GM12878 (cell line): ENCODE results near the gene TSSK2. TPM values are rescaled to one million over a fixed set of nuclear protein-coding genes. Genes with fewer than 3 reads are reported as not detected.

Experiments
- ATAC-seq: fragments of 200-7000 bp; cut with Tn5 transposase; 3 replicates; pipeline ENCODE4 v1.9.1; 2020; ENCODE audit warnings: mild to moderate bottlenecking, moderate library complexity
- BruUV-seq: library from RNA; stranded (reverse); fragments of 400-500 nt; replicated peaks from 2 replicates; lab custom pipeline; 2021; lab: Mats Ljungman, UMichigan
- CTCF ChIA-PET: fragments of 300-600 bp; sonication (Branson Sonifier 250); formaldehyde crosslinking; extraction: SDS; loops from one replicate; lab custom pipeline; 2021; ENCODE audit warnings: inconsistent platforms; lab: Yijun Ruan, JAX
- POLR2A ChIA-PET: fragments of 350-600 bp; formaldehyde crosslinking; extraction: SDS; loops from one replicate; lab custom pipeline; 2021; ENCODE audit warnings: inconsistent platforms; lab: Charles Lee
- RAD21 ChIA-PET: fragments of 300-600 bp; sonication (Branson Sonifier 250); formaldehyde crosslinking; loops from one replicate; lab custom pipeline; 2023; ENCODE audit warnings: antibody characterized with exemption; ENCODE audit not compliant: unreplicated experiment; lab: Charles Lee
- SMC1A ChIA-PET: fragments of 300-600 bp; sonication (Branson Sonifier 250); formaldehyde crosslinking; loops from one replicate; lab custom pipeline; 2023; ENCODE audit not compliant: unreplicated experiment, uncharacterized antibody; lab: Charles Lee
- DNase-seq: peaks from one replicate; pipeline ENCODE4 v3.0.0-alpha.2; 2011; ENCODE audit warnings: low read depth, low spot score
- FAIRE-seq: peaks from 3 replicates; lab custom pipeline; 2011; peaks lifted over from hg19 to GRCh38; lab: Jason Lieb, UNC
- H2AFZ ChIP-seq: 2 replicates; pipeline ENCODE4 v1.6.0; 2011; ENCODE audit warnings: low read depth, low read length, control low read depth; ENCODE audit not compliant: control insufficient read depth
- H3K27ac ChIP-seq: 2 replicates; pipeline ENCODE4 v1.5.1; 2011; ENCODE audit warnings: control low read depth; ENCODE audit not compliant: control insufficient read depth, insufficient read depth
- H3K27me3 ChIP-seq, 2 experiments: replicated peaks in 1 of 2; 2 replicates each; pipeline versions ENCODE4 v1.6.0 to v1.6.1; 2011; ENCODE audit warnings: low read length in 1 of 2; ENCODE audit not compliant: control insufficient read depth in 2 of 2, insufficient read depth in 2 of 2
- H3K36me3 ChIP-seq, 2 experiments: 2 replicates each; pipeline ENCODE4 v1.5.1; 2011; ENCODE audit warnings: low read length in 1 of 2; ENCODE audit not compliant: control insufficient read depth in 2 of 2, insufficient read depth in 2 of 2
- H3K4me1 ChIP-seq: 2 replicates; pipeline ENCODE4 v1.6.1; 2011; ENCODE audit warnings: mild to moderate bottlenecking, low read length, moderate library complexity, mixed read lengths; ENCODE audit not compliant: control insufficient read depth, insufficient read depth
- H3K4me2 ChIP-seq: 2 replicates; pipeline ENCODE4 v1.6.0; 2011; ENCODE audit warnings: control low read depth; ENCODE audit not compliant: control insufficient read depth, insufficient read depth
- H3K4me3 ChIP-seq: fragments of 200-600 bp; sonication (generic); 2 replicates; pipeline ENCODE4 v1.5.1; 2016
- H3K79me2 ChIP-seq: 2 replicates; pipeline ENCODE4 v1.6.0; 2011; ENCODE audit warnings: low read length; ENCODE audit not compliant: control insufficient read depth, insufficient read depth
- H3K9ac ChIP-seq: 2 replicates; pipeline ENCODE4 v1.8.0; 2011; ENCODE audit warnings: low read length, control low read depth, mixed read lengths; ENCODE audit not compliant: control insufficient read depth, insufficient read depth
- H3K9me3 ChIP-seq: replicated peaks from 3 replicates; pipeline ENCODE4 v1.5.1; 2011; ENCODE audit warnings: mild to moderate bottlenecking, low read length; ENCODE audit not compliant: control insufficient read depth, insufficient read depth
- H4K20me1 ChIP-seq: 2 replicates; pipeline ENCODE4 v1.6.0; 2011; ENCODE audit not compliant: control insufficient read depth, insufficient read depth
- BRCA1 ChIP-seq: IDR thresholded peaks from 2 replicates; pipeline ENCODE4 v1.6.1; 2011; ENCODE audit warnings: low read depth, low read length, improper control_type of control experiment
- EED ChIP-seq: sonication (generic); IDR thresholded peaks from 2 replicates; pipeline ENCODE4 v1.6.1; 2016; ENCODE audit warnings: antibody characterized with exemption, low read depth
- KDM1A ChIP-seq: fragments of 200-600 bp; sonication (generic); IDR thresholded peaks from 2 replicates; pipeline ENCODE4 v1.6.1; 2016; ENCODE audit warnings: borderline replicate concordance
- KLF5 ChIP-seq: fragments of 450-650 bp; IDR thresholded peaks from 2 replicates; pipeline ENCODE4 v1.6.1; 2014; ENCODE audit warnings: mild to moderate bottlenecking; ENCODE audit not compliant: partially characterized antibody
- LARP7 ChIP-seq: fragments of 450-650 bp; IDR thresholded peaks from 2 replicates; pipeline ENCODE4 v1.6.1; 2017; ENCODE audit warnings: mild to moderate bottlenecking
- MEF2A ChIP-seq: IDR thresholded peaks from 2 replicates; pipeline ENCODE4 v1.6.1; 2011; ENCODE audit warnings: low read depth, mild to moderate bottlenecking, low read length, moderate library complexity; ENCODE audit not compliant: insufficient read depth
- PML ChIP-seq: IDR thresholded peaks from 2 replicates; pipeline ENCODE4 v1.6.1; 2012; ENCODE audit warnings: low read length, inconsistent platforms
- POLR2AphosphoS2 ChIP-seq: IDR thresholded peaks from 2 replicates; pipeline ENCODE4 v1.6.1; 2011; ENCODE audit warnings: low read depth, mild to moderate bottlenecking, low read length, improper control_type of control experiment, moderate library complexity
- SIX5 ChIP-seq: IDR thresholded peaks from 2 replicates; pipeline ENCODE4 v1.6.1; 2011; ENCODE audit warnings: mild to moderate bottlenecking, low read depth, low read length, moderate library complexity; ENCODE audit not compliant: severe bottlenecking
- SRF ChIP-seq, 2 experiments: IDR thresholded peaks; 2 replicates each; pipeline ENCODE4 v1.6.1; 2011; ENCODE audit warnings: low read depth in 2 of 2, low read length in 2 of 2, mild to moderate bottlenecking in 1 of 2, moderate library complexity in 1 of 2
- TARDBP ChIP-seq: IDR thresholded peaks from 2 replicates; pipeline ENCODE4 v1.6.1; 2016; ENCODE audit warnings: borderline replicate concordance
- YY1 ChIP-seq: IDR thresholded peaks from 2 replicates; pipeline ENCODE4 v1.6.1; 2011; ENCODE audit warnings: low read depth, mild to moderate bottlenecking, low read length
- WGBS: methylation state at CpG from one replicate; pipeline ENCODE4 v1.1.6; 2016; ENCODE audit warnings: low lambda C conversion rate; ENCODE audit not compliant: insufficient replicate concordance, insufficient coverage; ENCODE audit errors: missing lambda C conversion rate; 5-methylcytosine and 5-hydroxymethylcytosine counted together
- in situ Hi-C: fragments of 300-500 bp; cut with MboI; formaldehyde crosslinking; loops from 9 replicates; pipeline ENCODE4 v1.14.3; 2018; ENCODE audit warnings: mixed read lengths
- intact Hi-C: fragments of 100-400 bp; cut with micrococcal nuclease; formaldehyde crosslinking; loops from one replicate; pipeline ENCODE4 v1.14.2; 2022; ENCODE audit not compliant: unreplicated experiment
- polyA plus RNA-seq, 11 experiments: library from polyadenylated mRNA; depleted of rRNA in 4 of 11; unstranded in 6 of 11; stranded (reverse) in 5 of 11; fragments of >200 nt; fragmentation: Nextera tagmentation in 4 of 11; fragmentation: Illumina TruSeq in 1 of 11; extraction: Ambion mirVana in 4 of 11; extraction: Trizol in 1 of 11; gene quantifications; 1 replicate in 1 of 11; 2 replicates in 10 of 11; pipeline versions ENCODE4 v1.2.1 to v1.2.3, GENCODE V29; 2011 to 2016; ENCODE audit warnings: inconsistent platforms in 2 of 11, missing spikeins in 2 of 11, low read depth in 1 of 11
- total RNA-seq, 4 experiments: library from RNA; depleted of rRNA in 3 of 4; stranded (reverse); fragments of >200 nt in 3 of 4; fragmentation: Illumina TruSeq in 1 of 4; extraction: Trizol in 1 of 4; gene quantifications; 2 replicates each; pipeline versions ENCODE4 v1.2.1 to v1.2.3, GENCODE V29; 2013 to 2021
- TF ChIP-seq, protein P1 (sequence below): fragments of 450-650 bp; IDR thresholded peaks from 2 replicates; pipeline ENCODE4 v1.6.1; 2017; ENCODE audit warnings: borderline replicate concordance
- TF ChIP-seq, protein P2 (sequence below): fragments of 450-650 bp; formaldehyde crosslinking; IDR thresholded peaks from 2 replicates; pipeline ENCODE4 v1.4.0; 2022; ENCODE audit warnings: mild to moderate bottlenecking, moderate library complexity
- TF ChIP-seq, protein P3 (sequence below): IDR thresholded peaks from 2 replicates; pipeline ENCODE4 v1.6.1; 2012; ENCODE audit warnings: low read depth, low read length, improper control_type of control experiment
- TF ChIP-seq, protein P4 (sequence below): IDR thresholded peaks from 2 replicates; pipeline ENCODE4 v1.6.1; 2012; ENCODE audit warnings: low read length, inconsistent platforms

TSSK2 gene
- total and polyA plus RNA-seq, 10 of the 15 experiments (the other 5 are each of a cell fraction or from before 2014, with no cell fraction given), result 0.03 to 0.17 TPM; not detected in 8

DNA sequence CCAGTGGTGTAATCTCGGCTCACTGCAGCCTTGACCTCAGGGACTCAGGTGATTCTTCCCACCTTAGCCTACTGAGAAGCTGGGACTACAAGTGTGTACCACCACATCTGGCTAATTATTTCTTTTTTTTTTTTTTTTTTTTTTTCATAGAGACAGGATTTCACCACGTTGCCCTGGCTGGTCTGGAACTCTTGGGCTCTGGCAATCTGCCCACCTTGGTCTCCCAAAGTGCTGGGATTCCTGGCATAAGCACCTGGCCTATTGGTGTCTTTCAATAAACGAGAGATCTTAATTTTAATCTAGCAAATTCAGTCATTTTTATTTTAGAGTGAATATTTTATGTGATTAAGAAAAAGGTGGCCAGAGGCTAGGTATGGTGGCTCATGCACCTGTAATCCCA lies 49.0 kb upstream of the TSSK2 start:
- Histone ChIP-seq H3K4me3 (no peak overlapping the region), H3K9me3 (no peaks in the 10 kb centered on the region), H3K4me2 (no peak overlapping the region), H3K79me2 (no peaks in the 10 kb centered on the region), H3K27ac (no peak overlapping the region), H3K27me3 (no peaks in the 10 kb centered on the region), H3K4me1 (peaks cover 14% of the 10 kb centered on the region), H3K36me3 (peaks cover 0 to 7% of the 10 kb centered on the region in 2 experiments), H3K9ac (no peak overlapping the region), H4K20me1 (peaks cover 2% of the 10 kb centered on the region; the same call in 1 of the 2 replicates), H2AFZ (no peak overlapping the region)
- RAD21 ChIA-PET, result no interaction called here
- ATAC-seq (no peak), FAIRE-seq (no peak), DNase-seq (no peak)
- POLR2A ChIA-PET, result interaction anchor here (0.7 kb wide), 1 partner anchor 35 kb away, joined by 3 read pairs; no protein-coding TSS in a partner anchor
- intact Hi-C loops (no loop called here), in situ Hi-C loops (no loop called here)
- BruUV-seq, result no TSS peak
- CTCF ChIA-PET, result no interaction called here
- SMC1A ChIA-PET, result no interaction called here
- WGBS, result 91% methylated on average over 3 of the region's 3 CpGs
- TF ChIP-seq EED (no peak), SIX5 (no peak), KLF5 (no peak), KDM1A (no peak), MEF2A (no peak), POLR2AphosphoS2 (no peak), LARP7 (no peak), BRCA1 (no peak), PML (no peak), TARDBP (no peak), YY1 (no peak), SRF (IDR thresholded peaks at IDR 0.05; ENCODE audit: low read depth in 2 of 2, low read length in 2 of 2) (no peak)
- TF ChIP-seq, protein P1, sequence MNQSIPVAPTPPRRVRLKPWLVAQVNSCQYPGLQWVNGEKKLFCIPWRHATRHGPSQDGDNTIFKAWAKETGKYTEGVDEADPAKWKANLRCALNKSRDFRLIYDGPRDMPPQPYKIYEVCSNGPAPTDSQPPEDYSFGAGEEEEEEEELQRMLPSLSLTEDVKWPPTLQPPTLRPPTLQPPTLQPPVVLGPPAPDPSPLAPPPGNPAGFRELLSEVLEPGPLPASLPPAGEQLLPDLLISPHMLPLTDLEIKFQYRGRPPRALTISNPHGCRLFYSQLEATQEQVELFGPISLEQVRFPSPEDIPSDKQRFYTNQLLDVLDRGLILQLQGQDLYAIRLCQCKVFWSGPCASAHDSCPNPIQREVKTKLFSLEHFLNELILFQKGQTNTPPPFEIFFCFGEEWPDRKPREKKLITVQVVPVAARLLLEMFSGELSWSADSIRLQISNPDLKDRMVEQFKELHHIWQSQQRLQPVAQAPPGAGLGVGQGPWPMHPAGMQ, result no peak
- TF ChIP-seq, protein P2, sequence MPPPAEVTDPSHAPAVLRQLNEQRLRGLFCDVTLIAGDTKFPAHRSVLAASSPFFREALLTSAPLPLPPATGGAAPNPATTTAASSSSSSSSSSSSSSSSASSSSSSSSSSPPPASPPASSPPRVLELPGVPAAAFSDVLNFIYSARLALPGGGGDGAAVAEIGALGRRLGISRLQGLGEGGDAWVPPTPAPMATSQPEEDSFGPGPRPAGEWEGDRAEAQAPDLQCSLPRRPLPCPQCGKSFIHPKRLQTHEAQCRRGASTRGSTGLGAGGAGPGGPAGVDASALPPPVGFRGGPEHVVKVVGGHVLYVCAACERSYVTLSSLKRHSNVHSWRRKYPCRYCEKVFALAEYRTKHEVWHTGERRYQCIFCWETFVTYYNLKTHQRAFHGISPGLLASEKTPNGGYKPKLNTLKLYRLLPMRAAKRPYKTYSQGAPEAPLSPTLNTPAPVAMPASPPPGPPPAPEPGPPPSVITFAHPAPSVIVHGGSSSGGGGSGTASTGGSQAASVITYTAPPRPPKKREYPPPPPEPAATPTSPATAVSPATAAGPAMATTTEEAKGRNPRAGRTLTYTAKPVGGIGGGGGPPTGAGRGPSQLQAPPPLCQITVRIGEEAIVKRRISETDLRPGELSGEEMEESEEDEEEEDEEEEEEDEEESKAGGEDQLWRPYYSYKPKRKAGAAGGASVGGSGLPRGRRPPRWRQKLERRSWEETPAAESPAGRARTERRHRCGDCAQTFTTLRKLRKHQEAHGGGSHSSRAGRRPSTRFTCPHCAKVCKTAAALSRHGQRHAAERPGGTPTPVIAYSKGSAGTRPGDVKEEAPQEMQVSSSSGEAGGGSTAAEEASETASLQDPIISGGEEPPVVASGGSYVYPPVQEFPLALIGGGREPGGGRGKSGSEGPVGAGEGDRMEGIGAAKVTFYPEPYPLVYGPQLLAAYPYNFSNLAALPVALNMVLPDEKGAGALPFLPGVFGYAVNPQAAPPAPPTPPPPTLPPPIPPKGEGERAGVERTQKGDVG, result no peak
- TF ChIP-seq, protein P3, sequence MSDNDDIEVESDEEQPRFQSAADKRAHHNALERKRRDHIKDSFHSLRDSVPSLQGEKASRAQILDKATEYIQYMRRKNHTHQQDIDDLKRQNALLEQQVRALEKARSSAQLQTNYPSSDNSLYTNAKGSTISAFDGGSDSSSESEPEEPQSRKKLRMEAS, result no peak
- TF ChIP-seq, protein P4, sequence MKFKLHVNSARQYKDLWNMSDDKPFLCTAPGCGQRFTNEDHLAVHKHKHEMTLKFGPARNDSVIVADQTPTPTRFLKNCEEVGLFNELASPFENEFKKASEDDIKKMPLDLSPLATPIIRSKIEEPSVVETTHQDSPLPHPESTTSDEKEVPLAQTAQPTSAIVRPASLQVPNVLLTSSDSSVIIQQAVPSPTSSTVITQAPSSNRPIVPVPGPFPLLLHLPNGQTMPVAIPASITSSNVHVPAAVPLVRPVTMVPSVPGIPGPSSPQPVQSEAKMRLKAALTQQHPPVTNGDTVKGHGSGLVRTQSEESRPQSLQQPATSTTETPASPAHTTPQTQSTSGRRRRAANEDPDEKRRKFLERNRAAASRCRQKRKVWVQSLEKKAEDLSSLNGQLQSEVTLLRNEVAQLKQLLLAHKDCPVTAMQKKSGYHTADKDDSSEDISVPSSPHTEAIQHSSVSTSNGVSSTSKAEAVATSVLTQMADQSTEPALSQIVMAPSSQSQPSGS, result no peak
